Smooth muscle cell (in vitro differentiated cells): ENCODE data around the gene ARHGAP1. TPM values are rescaled to one million over a fixed set of nuclear protein-coding genes. Genes with fewer than 3 reads are reported as not detected.

Source experiments
- DNase-seq: peaks from one replicate; lab custom pipeline; 2025; ENCODE audit not compliant: unreplicated experiment; lab: John Stamatoyannopoulos, UW
- H2AFZ ChIP-seq: fragments of 200-600 bp; sonication (generic); 2 replicates; pipeline ENCODE4 v1.6.0; 2016; ENCODE audit warnings: antibody characterized with exemption, low read depth, mild to moderate bottlenecking
- H3F3A ChIP-seq: fragments of 200-600 bp; sonication (generic); 2 replicates; pipeline ENCODE4 v1.6.0; 2017; ENCODE audit warnings: antibody characterized with exemption, low read depth
- H3K27ac ChIP-seq: fragments of 200-600 bp; sonication (generic); 2 replicates; pipeline ENCODE4 v1.5.1; 2016; ENCODE audit warnings: low read depth, mild to moderate bottlenecking
- H3K27me3 ChIP-seq: fragments of 200-600 bp; sonication (generic); 2 replicates; pipeline ENCODE4 v1.6.1; 2016; ENCODE audit warnings: low read depth, mild to moderate bottlenecking
- H3K36me3 ChIP-seq: fragments of 200-600 bp; sonication (generic); 2 replicates; pipeline ENCODE4 v1.5.1; 2016; ENCODE audit warnings: low read depth
- H3K4me1 ChIP-seq: fragments of 200-600 bp; sonication (generic); 2 replicates; pipeline ENCODE4 v1.5.1; 2016; ENCODE audit warnings: low read depth
- H3K4me2 ChIP-seq: fragments of 200-600 bp; sonication (generic); 2 replicates; pipeline ENCODE4 v1.6.0; 2016; ENCODE audit warnings: mild to moderate bottlenecking
- H3K4me3 ChIP-seq: fragments of 200-600 bp; sonication (generic); 2 replicates; pipeline ENCODE4 v1.5.1; 2016; ENCODE audit warnings: mild to moderate bottlenecking
- H3K79me2 ChIP-seq: fragments of 200-600 bp; sonication (generic); 2 replicates; pipeline ENCODE4 v1.6.0; 2016; ENCODE audit warnings: low read depth, mild to moderate bottlenecking
- H3K9ac ChIP-seq: fragments of 200-600 bp; sonication (generic); 2 replicates; pipeline ENCODE4 v1.6.0; 2016; ENCODE audit warnings: low read depth
- H3K9me3 ChIP-seq: fragments of 200-600 bp; sonication (generic); replicated peaks from 2 replicates; pipeline ENCODE4 v1.5.1; 2016; ENCODE audit warnings: low read depth
- H4K20me1 ChIP-seq: fragments of 200-600 bp; sonication (generic); 2 replicates; pipeline ENCODE4 v1.6.0; 2016; ENCODE audit warnings: low read depth
- WGBS: methylation state at CpG from one replicate; pipeline ENCODE4 v1.1.7; 2016; ENCODE audit warnings: low lambda C conversion rate; 5-methylcytosine and 5-hydroxymethylcytosine counted together
- polyA plus RNA-seq: library from polyadenylated mRNA; unstranded; fragments of >200 nt; fragmentation: Nextera tagmentation; extraction: Ambion mirVana; gene quantifications from 2 replicates; pipeline ENCODE4 v1.2.1, GENCODE V29; 2016
- total RNA-seq: library from RNA; depleted of rRNA; stranded (reverse); fragments of >200 nt; gene quantifications from 2 replicates; pipeline ENCODE4 v1.2.3, GENCODE V29; 2014
- TF ChIP-seq, protein P1 (sequence below): fragments of 200-600 bp; sonication (generic); IDR thresholded peaks from 2 replicates; pipeline ENCODE4 v1.5.1; 2017; ENCODE audit warnings: borderline replicate concordance, mild to moderate bottlenecking, antibody characterized with exemption; ENCODE audit not compliant: insufficient read depth, poor library complexity, severe bottlenecking

ARHGAP1 gene
- total and polyA plus RNA-seq, 2 experiments from 2014 or later = 40.9 to 98.4 TPM

DNA sequence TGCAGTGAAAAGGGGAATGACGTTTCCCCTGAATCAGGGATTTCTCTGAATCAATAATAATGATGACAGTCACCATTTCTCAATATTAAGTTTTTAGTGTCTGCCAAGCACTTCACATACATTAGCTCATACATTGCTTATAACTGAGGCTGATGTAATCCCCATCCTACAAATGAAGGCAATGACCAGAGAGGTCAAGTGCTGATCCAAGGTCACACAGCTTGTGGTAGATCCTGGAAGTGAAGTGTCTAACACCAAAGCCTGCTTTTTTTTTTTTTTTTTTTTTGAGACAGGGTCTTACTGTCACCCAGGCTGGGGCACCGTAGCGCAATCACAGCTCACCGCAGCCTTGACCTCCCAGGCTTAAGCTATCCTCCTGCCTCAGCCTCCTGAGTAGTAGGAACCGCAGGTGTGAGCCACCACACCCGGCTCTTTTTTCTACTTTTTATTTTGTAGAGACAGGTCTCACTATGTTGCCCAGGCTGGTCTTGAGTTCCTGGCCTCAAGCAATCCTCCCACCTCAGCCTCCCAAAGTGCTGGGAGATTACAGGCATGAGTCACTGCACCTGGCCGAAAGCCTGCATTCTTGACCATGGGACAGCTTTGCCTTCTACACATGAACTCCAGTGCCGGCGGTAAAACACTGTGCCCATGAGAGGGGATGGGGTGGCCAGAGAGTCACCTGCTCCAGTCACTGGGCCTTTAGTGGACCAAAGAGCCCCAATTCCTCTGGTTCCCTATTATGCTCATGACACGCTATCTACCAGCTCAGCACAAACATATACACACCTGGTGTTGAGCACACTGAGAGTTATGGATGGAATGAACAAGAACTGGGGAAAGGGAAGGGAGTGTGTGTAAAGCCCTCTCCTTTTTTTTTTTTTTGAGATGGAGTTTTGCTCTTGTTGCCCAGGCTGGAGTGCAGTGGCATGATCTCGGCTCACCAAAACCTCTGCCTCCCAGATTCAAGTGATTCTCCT lies 17.4 kb downstream of the ARHGAP1 start:
- TF ChIP-seq, protein P1, sequence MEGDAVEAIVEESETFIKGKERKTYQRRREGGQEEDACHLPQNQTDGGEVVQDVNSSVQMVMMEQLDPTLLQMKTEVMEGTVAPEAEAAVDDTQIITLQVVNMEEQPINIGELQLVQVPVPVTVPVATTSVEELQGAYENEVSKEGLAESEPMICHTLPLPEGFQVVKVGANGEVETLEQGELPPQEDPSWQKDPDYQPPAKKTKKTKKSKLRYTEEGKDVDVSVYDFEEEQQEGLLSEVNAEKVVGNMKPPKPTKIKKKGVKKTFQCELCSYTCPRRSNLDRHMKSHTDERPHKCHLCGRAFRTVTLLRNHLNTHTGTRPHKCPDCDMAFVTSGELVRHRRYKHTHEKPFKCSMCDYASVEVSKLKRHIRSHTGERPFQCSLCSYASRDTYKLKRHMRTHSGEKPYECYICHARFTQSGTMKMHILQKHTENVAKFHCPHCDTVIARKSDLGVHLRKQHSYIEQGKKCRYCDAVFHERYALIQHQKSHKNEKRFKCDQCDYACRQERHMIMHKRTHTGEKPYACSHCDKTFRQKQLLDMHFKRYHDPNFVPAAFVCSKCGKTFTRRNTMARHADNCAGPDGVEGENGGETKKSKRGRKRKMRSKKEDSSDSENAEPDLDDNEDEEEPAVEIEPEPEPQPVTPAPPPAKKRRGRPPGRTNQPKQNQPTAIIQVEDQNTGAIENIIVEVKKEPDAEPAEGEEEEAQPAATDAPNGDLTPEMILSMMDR = no peak
- no peak for DNase-seq
- H3K27me3 ChIP-seq = no peaks in the 10 kb centered on the region
- H3K4me1 ChIP-seq = no peaks in the 10 kb centered on the region
- H3K9me3 ChIP-seq = no peaks in the 10 kb centered on the region
- H4K20me1 ChIP-seq = peaks cover 5% of the 10 kb centered on the region
- H3K79me2 ChIP-seq = no peaks in the 10 kb centered on the region
- no peak overlapping the region for H3K4me2 ChIP-seq
- H3K36me3 ChIP-seq = no peaks in the 10 kb centered on the region
- H3K9ac ChIP-seq = no peak overlapping the region
- H3K4me3 ChIP-seq = no peak overlapping the region
- peaks cover 5% of the 10 kb centered on the region for H3F3A ChIP-seq
- 91% methylated on average over 11 of the region's 11 CpGs for WGBS
- no peak overlapping the region for H3K27ac ChIP-seq
- H2AFZ ChIP-seq = no peak overlapping the region

DNA sequence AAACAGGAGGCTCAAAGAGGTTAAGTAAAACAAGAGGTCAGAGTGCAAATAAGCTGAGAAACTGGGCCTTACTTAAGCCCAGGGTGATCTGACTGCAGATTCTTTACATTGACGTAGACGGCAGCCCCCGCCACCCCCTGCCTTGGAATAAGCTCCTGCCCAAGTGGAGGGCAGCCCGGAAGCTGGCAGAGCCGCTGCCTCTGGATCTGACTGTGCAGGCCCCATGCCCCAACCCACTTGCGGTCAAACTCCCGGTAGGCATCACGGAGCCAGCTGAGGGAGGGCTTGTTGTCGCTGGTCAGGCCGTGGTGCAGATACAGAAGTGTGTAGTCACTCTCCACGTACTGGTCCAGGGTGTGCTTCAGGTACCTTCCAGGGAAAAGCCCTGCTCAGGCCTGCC lies 18.6 kb downstream of the ARHGAP1 start:
- no peak overlapping the region for H2AFZ ChIP-seq
- DNase-seq = no peak
- 96% methylated on average over 11 of the region's 11 CpGs for WGBS

DNA sequence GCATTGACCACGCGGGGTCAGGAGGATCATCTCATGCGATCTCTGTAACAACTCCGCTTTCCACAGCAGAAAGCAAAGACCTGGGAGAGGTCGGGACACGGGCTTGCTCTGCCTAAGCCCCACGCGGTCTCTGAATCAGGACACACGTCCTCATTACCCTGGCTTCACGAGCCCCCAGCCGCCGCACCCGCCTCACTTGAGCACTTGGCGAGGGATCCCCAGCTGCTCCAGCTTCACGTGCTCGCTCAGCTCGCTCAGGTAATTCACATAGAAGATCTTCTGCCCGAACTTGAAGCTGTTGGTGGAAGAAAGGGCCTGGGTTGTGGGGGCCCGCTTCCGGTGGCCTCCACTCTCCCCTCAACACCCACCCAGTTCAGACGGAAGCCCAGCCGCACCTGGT lies 19.6 kb downstream of the ARHGAP1 start:
- no peak overlapping the region for H2AFZ ChIP-seq
- DNase-seq = no peak
- H3K27me3 ChIP-seq = no peaks in the 10 kb centered on the region
- H3K36me3 ChIP-seq = no peaks in the 10 kb centered on the region
- H3K4me1 ChIP-seq = peaks cover 1% of the 10 kb centered on the region
- no peak overlapping the region for H3K27ac ChIP-seq
- H3K79me2 ChIP-seq = no peaks in the 10 kb centered on the region
- H3F3A ChIP-seq = peaks cover 3% of the 10 kb centered on the region
- H4K20me1 ChIP-seq = peaks cover 5% of the 10 kb centered on the region
- H3K4me2 ChIP-seq = no peak overlapping the region
- H3K9me3 ChIP-seq = no peaks in the 10 kb centered on the region
- no peak overlapping the region for H3K9ac ChIP-seq
- TF ChIP-seq, protein P1 = no peak
- 97% methylated on average over 22 of the region's 22 CpGs for WGBS
- H3K4me3 ChIP-seq = no peak overlapping the region

More for the DNA sequence above, 18.6 kb downstream of the ARHGAP1 start:
- Histone ChIP-seq H3K4me2 (no peak overlapping the region), H3K9me3 (no peaks in the 10 kb centered on the region), H3F3A (no peaks in the 10 kb centered on the region), H3K9ac (no peak overlapping the region), H4K20me1 (peaks cover 5% of the 10 kb centered on the region), H3K79me2 (no peaks in the 10 kb centered on the region), H3K27ac (no peak overlapping the region), H3K4me3 (no peak overlapping the region), H3K36me3 (no peaks in the 10 kb centered on the region), H3K4me1 (no peaks in the 10 kb centered on the region), H3K27me3 (no peaks in the 10 kb centered on the region)
- TF ChIP-seq, protein P1 = no peak
